HepG2 (cell line): ENCODE measurements around the gene DMGDH. TPM values are rescaled to one million over a fixed set of nuclear protein-coding genes. Genes with fewer than 3 reads are reported as not detected.

Source experiments
- ATAC-seq: fragments of 200-7000 bp; cut with Tn5 transposase; 3 replicates; pipeline ENCODE4 v1.9.1; 2020; ENCODE audit warnings: mild to moderate bottlenecking, moderate library complexity
- BruUV-seq: library from RNA; stranded (reverse); fragments of 400-500 nt; replicated peaks from 2 replicates; lab custom pipeline; 2021; lab: Mats Ljungman, UMichigan
- CTCF ChIA-PET: fragments of 300-600 bp; formaldehyde crosslinking; extraction: SDS; loops from one replicate; lab custom pipeline; 2021; ENCODE audit warnings: low total read pairs, inconsistent platforms, low intra/inter-chr PET ratio; lab: Yijun Ruan, JAX
- POLR2A ChIA-PET: fragments of 350-600 bp; sonication (Branson Sonifier 250); formaldehyde crosslinking; loops from one replicate; lab custom pipeline; 2020; ENCODE audit warnings: antibody characterized with exemption, inconsistent platforms; lab: Yijun Ruan, JAX
- DNase-seq: peaks from one replicate; pipeline ENCODE4 v3.0.0-alpha.2; 2015; ENCODE audit warnings: low spot score
- FAIRE-seq: peaks from 3 replicates; lab custom pipeline; 2011; peaks lifted over from hg19 to GRCh38; lab: Jason Lieb, UNC
- H2AFZ ChIP-seq: one replicate; pipeline ENCODE4 v1.6.1; 2011; ENCODE audit warnings: low read length, inconsistent platforms
- H3K27ac ChIP-seq: fragments of 300-600 bp; 3 replicates; pipeline ENCODE4 v1.8.0; 2011; ENCODE audit warnings: mixed run types, mild to moderate bottlenecking, mixed read lengths, low read length, inconsistent platforms; ENCODE audit not compliant: insufficient read depth; ENCODE audit errors: extremely low read length
- H3K27me3 ChIP-seq, 2 experiments: fragments of 200-600 bp in 1 of 2; 2 replicates in 1 of 2; 3 replicates in 1 of 2; pipeline versions ENCODE4 v1.6.0 to v1.8.0; 2011; ENCODE audit warnings: low read length in 2 of 2, mild to moderate bottlenecking in 2 of 2, moderate library complexity in 2 of 2, inconsistent platforms in 1 of 2; ENCODE audit not compliant: insufficient read depth in 2 of 2, control insufficient read depth in 1 of 2
- H3K36me3 ChIP-seq, 2 experiments: fragments of 200-600 bp in 1 of 2; replicated peaks in 1 of 2; 2 replicates in 1 of 2; 3 replicates in 1 of 2; pipeline versions ENCODE4 v1.5.1 to v1.8.0; 2011; ENCODE audit warnings: low read length in 2 of 2, inconsistent platforms in 1 of 2; ENCODE audit not compliant: insufficient read depth in 2 of 2, control insufficient read depth in 1 of 2
- H3K4me1 ChIP-seq: 2 replicates; pipeline ENCODE4 v1.5.1; 2012; ENCODE audit warnings: low read length, inconsistent platforms; ENCODE audit not compliant: insufficient read depth
- H3K4me2 ChIP-seq: 2 replicates; pipeline ENCODE4 v1.6.0; 2011; ENCODE audit warnings: low read depth, low read length, inconsistent platforms
- H3K4me3 ChIP-seq, 3 experiments: fragments of 200-600 bp in 1 of 3; sonication (generic), shearing (Covaris generic) in 1 of 3; replicated peaks in 1 of 3; 2 replicates each; pipeline ENCODE4 v1.5.1; 2011 to 2016; ENCODE audit warnings: low read length in 3 of 3, inconsistent platforms in 2 of 3, low read depth in 2 of 3, mild to moderate bottlenecking in 2 of 3, control low read depth in 1 of 3, mixed read lengths in 1 of 3; ENCODE audit not compliant: insufficient read depth in 1 of 3
- H3K79me2 ChIP-seq: one replicate; pipeline ENCODE4 v1.6.1; 2011; ENCODE audit warnings: low read length, inconsistent platforms; ENCODE audit not compliant: insufficient read depth
- H3K9ac ChIP-seq: 2 replicates; pipeline ENCODE4 v1.6.0; 2011; ENCODE audit warnings: mild to moderate bottlenecking, low read depth, low read length, inconsistent platforms; ENCODE audit not compliant: insufficient read depth
- H3K9me3 ChIP-seq: 2 replicates; pipeline ENCODE4 v1.5.1; 2012; ENCODE audit warnings: mild to moderate bottlenecking, low read length
- H4K20me1 ChIP-seq: 2 replicates; pipeline ENCODE4 v1.6.0; 2011; ENCODE audit warnings: inconsistent platforms, mild to moderate bottlenecking, low read length, moderate library complexity; ENCODE audit not compliant: insufficient read depth
- AGO1 ChIP-seq: fragments of 200-400 bp; formaldehyde crosslinking; IDR thresholded peaks from 2 replicates; pipeline ENCODE4 v1.6.1; 2017; ENCODE audit warnings: mild to moderate bottlenecking, low read depth, low read length, moderate library complexity; ENCODE audit not compliant: poor library complexity, severe bottlenecking
- ISL2 ChIP-seq: sonication (generic); formaldehyde crosslinking; IDR thresholded peaks from 2 replicates; pipeline ENCODE4 v1.5.0; 2020; ENCODE audit warnings: missing genetic modification reagents
- JARID2 ChIP-seq: sonication (generic); formaldehyde crosslinking; IDR thresholded peaks from 2 replicates; pipeline ENCODE4 v1.8.1; 2023; ENCODE audit warnings: missing genetic modification reagents, inconsistent platforms; ENCODE audit not compliant: insufficient replicate concordance
- KLF16 ChIP-seq, 2 experiments: sonication (generic) in 1 of 2; formaldehyde crosslinking in 1 of 2; IDR thresholded peaks; 2 replicates each; pipeline versions ENCODE4 v1.6.1 to v1.8.0; 2016 to 2023; ENCODE audit warnings: missing genetic modification reagents in 2 of 2, missing compliant biosample characterization in 1 of 2
- MEIS1 ChIP-seq: sonication (generic); formaldehyde crosslinking; IDR thresholded peaks from 2 replicates; pipeline ENCODE4 v1.9.0; 2021; ENCODE audit warnings: mild to moderate bottlenecking, missing genetic modification reagents, moderate library complexity, borderline replicate concordance
- RARA ChIP-seq: IDR thresholded peaks from 2 replicates; pipeline ENCODE4 v1.6.1; 2016; ENCODE audit warnings: missing genetic modification reagents, missing compliant biosample characterization
- SIN3B ChIP-seq: fragments of 150-350 bp; IDR thresholded peaks from 2 replicates; pipeline ENCODE4 v1.6.1; 2014; ENCODE audit warnings: low read length
- TARDBP ChIP-seq: sonication (generic); formaldehyde crosslinking; IDR thresholded peaks from 2 replicates; pipeline ENCODE4 v1.8.0; 2022; ENCODE audit warnings: mild to moderate bottlenecking, missing genetic modification reagents
- TBX2 ChIP-seq: sonication (generic); formaldehyde crosslinking; IDR thresholded peaks from 2 replicates; pipeline ENCODE4 v1.5.0; 2020; ENCODE audit warnings: missing genetic modification reagents, mild to moderate bottlenecking, borderline replicate concordance
- WIZ ChIP-seq: sonication (generic); formaldehyde crosslinking; IDR thresholded peaks from 2 replicates; pipeline ENCODE4 v1.5.1; 2020; ENCODE audit warnings: mild to moderate bottlenecking, missing genetic modification reagents
- ZFYVE20 ChIP-seq: sonication (generic); formaldehyde crosslinking; IDR thresholded peaks from 2 replicates; pipeline ENCODE4 v1.8.0; 2023; ENCODE audit warnings: low read depth, mild to moderate bottlenecking, moderate library complexity, missing genetic modification reagents, borderline replicate concordance
- ZNF232 ChIP-seq: sonication (generic); formaldehyde crosslinking; IDR thresholded peaks from 2 replicates; pipeline ENCODE4 v1.4.0; 2020; ENCODE audit warnings: missing genetic modification reagents, borderline replicate concordance
- ZNF557 ChIP-seq: sonication (generic); formaldehyde crosslinking; IDR thresholded peaks from 2 replicates; pipeline ENCODE4 v1.4.0; 2020; ENCODE audit warnings: missing genetic modification reagents
- WGBS: methylation state at CpG from one replicate; pipeline ENCODE4 v1.1.6; 2017; ENCODE audit warnings: low lambda C conversion rate; 5-methylcytosine and 5-hydroxymethylcytosine counted together
- in situ Hi-C: cut with HindIII; loops from 2 replicates; pipeline ENCODE4 v1.10.0; 2017; ENCODE audit warnings: low pct_unique_long_range_greater_than_20kb; ENCODE audit not compliant: extremely low pct_ligation_motif_present
- intact Hi-C: fragments of 100-400 bp; cut with micrococcal nuclease; formaldehyde crosslinking; loops from one replicate; pipeline ENCODE4 v1.10.0; 2022; ENCODE audit not compliant: unreplicated experiment
- polyA plus RNA-seq, 8 experiments: library from polyadenylated mRNA; depleted of rRNA in 3 of 8; stranded (reverse) in 7 of 8; unstranded in 1 of 8; fragments of >200 nt; fragmentation: Illumina TruSeq in 4 of 8; extraction: Trizol in 4 of 8; gene quantifications; 2 replicates each; pipeline versions ENCODE4 v1.2.1 to v1.2.3, GENCODE V29; 2011 to 2016; ENCODE audit warnings: low read depth in 4 of 8, missing spikeins in 1 of 8, mixed read lengths in 1 of 8; ENCODE audit not compliant: insufficient read depth in 1 of 8
- total RNA-seq, 5 experiments: library from RNA; depleted of rRNA; stranded (reverse); fragments of >200 nt; fragmentation: Illumina TruSeq; extraction: Trizol; gene quantifications; 2 replicates each; pipeline ENCODE4 v1.2.3, GENCODE V29; 2016; ENCODE audit warnings: low read depth in 1 of 5
- TF ChIP-seq, protein P1 (sequence below): sonication (generic); formaldehyde crosslinking; IDR thresholded peaks from 2 replicates; pipeline ENCODE4 v1.5.1; 2020; ENCODE audit warnings: missing genetic modification reagents, mild to moderate bottlenecking, borderline replicate concordance
- TF ChIP-seq, protein P2 (sequence below): sonication (generic); formaldehyde crosslinking; IDR thresholded peaks from 2 replicates; pipeline ENCODE4 v1.4.0; 2020; ENCODE audit warnings: low read depth, mild to moderate bottlenecking, missing genetic modification reagents
- TF ChIP-seq, protein P3 (sequence below): fragments of 450-650 bp; IDR thresholded peaks from 2 replicates; pipeline ENCODE4 v1.6.1; 2017; ENCODE audit warnings: mild to moderate bottlenecking
- TF ChIP-seq, protein P4 (sequence below): sonication (generic); formaldehyde crosslinking; IDR thresholded peaks from 2 replicates; pipeline ENCODE4 v1.4.0; 2020; ENCODE audit warnings: missing genetic modification reagents

Gene DMGDH
- total and polyA plus RNA-seq, 2 of the 13 experiments (the other 11 are each of a cell fraction or from before 2014, with no cell fraction given), result 3.6 to 7.9 TPM

- no TSS peak for BruUV-seq
- in situ Hi-C loops (no loop called here), intact Hi-C loops (no loop called here)
- Histone ChIP-seq H3K27me3 (no peaks in the 10 kb centered on the region), H3K4me3 (no peak overlapping the region), H3K27ac (no peak overlapping the region), H3K4me2 (no peak overlapping the region), H3K79me2 (no peaks in the 10 kb centered on the region), H4K20me1 (no peaks in the 10 kb centered on the region), H3K36me3 (no peaks in the 10 kb centered on the region), H2AFZ (no peak overlapping the region), H3K9ac (no peak overlapping the region), H3K9me3 (no peaks in the 10 kb centered on the region), H3K4me1 (peaks cover 11% of the 10 kb centered on the region)
- DNase-seq, result no peak
- ATAC-seq, result no peak
- ChIA-PET POLR2A (no interaction called here), CTCF (no interaction called here)
- WGBS, result 96% methylated on average over 3 of the region's 3 CpGs
- no peak for FAIRE-seq
- TF ChIP-seq TBX2 (CRISPR knock-in tag) (no peak), TARDBP (CRISPR knock-in tag) (no peak), RARA (no peak), SIN3B (no peak), ZNF557 (CRISPR knock-in tag) (no peak), ISL2 (CRISPR knock-in tag) (no peak), JARID2 (CRISPR knock-in tag) (no peak), ZNF232 (CRISPR knock-in tag) (no peak), WIZ (CRISPR knock-in tag) (no peak), ZFYVE20 (CRISPR knock-in tag) (no peak), MEIS1 (CRISPR knock-in tag) (no peak), KLF16 (CRISPR knock-in tag; IDR thresholded peaks at IDR 0.05) (no peak), AGO1 (no peak)
- TF ChIP-seq, protein P1, sequence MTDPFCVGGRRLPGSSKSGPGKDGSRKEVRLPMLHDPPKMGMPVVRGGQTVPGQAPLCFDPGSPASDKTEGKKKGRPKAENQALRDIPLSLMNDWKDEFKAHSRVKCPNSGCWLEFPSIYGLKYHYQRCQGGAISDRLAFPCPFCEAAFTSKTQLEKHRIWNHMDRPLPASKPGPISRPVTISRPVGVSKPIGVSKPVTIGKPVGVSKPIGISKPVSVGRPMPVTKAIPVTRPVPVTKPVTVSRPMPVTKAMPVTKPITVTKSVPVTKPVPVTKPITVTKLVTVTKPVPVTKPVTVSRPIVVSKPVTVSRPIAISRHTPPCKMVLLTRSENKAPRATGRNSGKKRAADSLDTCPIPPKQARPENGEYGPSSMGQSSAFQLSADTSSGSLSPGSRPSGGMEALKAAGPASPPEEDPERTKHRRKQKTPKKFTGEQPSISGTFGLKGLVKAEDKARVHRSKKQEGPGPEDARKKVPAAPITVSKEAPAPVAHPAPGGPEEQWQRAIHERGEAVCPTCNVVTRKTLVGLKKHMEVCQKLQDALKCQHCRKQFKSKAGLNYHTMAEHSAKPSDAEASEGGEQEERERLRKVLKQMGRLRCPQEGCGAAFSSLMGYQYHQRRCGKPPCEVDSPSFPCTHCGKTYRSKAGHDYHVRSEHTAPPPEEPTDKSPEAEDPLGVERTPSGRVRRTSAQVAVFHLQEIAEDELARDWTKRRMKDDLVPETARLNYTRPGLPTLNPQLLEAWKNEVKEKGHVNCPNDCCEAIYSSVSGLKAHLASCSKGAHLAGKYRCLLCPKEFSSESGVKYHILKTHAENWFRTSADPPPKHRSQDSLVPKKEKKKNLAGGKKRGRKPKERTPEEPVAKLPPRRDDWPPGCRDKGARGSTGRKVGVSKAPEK (CRISPR knock-in tag), result no peak
- TF ChIP-seq, protein P2, sequence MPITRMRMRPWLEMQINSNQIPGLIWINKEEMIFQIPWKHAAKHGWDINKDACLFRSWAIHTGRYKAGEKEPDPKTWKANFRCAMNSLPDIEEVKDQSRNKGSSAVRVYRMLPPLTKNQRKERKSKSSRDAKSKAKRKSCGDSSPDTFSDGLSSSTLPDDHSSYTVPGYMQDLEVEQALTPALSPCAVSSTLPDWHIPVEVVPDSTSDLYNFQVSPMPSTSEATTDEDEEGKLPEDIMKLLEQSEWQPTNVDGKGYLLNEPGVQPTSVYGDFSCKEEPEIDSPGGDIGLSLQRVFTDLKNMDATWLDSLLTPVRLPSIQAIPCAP, result no peak
- TF ChIP-seq, protein P3, sequence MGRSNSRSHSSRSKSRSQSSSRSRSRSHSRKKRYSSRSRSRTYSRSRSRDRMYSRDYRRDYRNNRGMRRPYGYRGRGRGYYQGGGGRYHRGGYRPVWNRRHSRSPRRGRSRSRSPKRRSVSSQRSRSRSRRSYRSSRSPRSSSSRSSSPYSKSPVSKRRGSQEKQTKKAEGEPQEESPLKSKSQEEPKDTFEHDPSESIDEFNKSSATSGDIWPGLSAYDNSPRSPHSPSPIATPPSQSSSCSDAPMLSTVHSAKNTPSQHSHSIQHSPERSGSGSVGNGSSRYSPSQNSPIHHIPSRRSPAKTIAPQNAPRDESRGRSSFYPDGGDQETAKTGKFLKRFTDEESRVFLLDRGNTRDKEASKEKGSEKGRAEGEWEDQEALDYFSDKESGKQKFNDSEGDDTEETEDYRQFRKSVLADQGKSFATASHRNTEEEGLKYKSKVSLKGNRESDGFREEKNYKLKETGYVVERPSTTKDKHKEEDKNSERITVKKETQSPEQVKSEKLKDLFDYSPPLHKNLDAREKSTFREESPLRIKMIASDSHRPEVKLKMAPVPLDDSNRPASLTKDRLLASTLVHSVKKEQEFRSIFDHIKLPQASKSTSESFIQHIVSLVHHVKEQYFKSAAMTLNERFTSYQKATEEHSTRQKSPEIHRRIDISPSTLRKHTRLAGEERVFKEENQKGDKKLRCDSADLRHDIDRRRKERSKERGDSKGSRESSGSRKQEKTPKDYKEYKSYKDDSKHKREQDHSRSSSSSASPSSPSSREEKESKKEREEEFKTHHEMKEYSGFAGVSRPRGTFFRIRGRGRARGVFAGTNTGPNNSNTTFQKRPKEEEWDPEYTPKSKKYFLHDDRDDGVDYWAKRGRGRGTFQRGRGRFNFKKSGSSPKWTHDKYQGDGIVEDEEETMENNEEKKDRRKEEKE, result no peak
- TF ChIP-seq, protein P4, sequence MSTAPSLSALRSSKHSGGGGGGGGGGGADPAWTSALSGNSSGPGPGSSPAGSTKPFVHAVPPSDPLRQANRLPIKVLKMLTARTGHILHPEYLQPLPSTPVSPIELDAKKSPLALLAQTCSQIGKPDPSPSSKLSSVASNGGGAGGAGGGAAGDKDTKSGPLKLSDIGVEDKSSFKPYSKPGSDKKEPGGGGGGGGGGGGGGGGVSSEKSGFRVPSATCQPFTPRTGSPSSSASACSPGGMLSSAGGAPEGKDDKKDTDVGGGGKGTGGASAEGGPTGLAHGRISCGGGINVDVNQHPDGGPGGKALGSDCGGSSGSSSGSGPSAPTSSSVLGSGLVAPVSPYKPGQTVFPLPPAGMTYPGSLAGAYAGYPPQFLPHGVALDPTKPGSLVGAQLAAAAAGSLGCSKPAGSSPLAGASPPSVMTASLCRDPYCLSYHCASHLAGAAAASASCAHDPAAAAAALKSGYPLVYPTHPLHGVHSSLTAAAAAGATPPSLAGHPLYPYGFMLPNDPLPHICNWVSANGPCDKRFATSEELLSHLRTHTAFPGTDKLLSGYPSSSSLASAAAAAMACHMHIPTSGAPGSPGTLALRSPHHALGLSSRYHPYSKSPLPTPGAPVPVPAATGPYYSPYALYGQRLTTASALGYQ (CRISPR knock-in tag), result no peak
Observed at GRCh38 chr5:79047199-79047598, 22.3 kb downstream of the DMGDH start.
